HEK293 (cell line): ENCODE data around the gene C1QTNF2.

ENCODE experiments used
- EGR2 ChIP-seq: fragments of 450-650 bp; formaldehyde crosslinking; IDR thresholded peaks from 2 replicates; pipeline ENCODE4 v1.5.1; 2016; ENCODE audit warnings: low read depth, missing biosample characterization, missing genetic modification characterization
- GLIS1 ChIP-seq: fragments of 450-650 bp; formaldehyde crosslinking; IDR thresholded peaks from 2 replicates; pipeline ENCODE4 v1.5.1; 2016; ENCODE audit warnings: missing biosample characterization, missing genetic modification characterization
- KLF1 ChIP-seq: fragments of 450-650 bp; formaldehyde crosslinking; IDR thresholded peaks from 2 replicates; pipeline ENCODE4 v1.5.1; 2016; ENCODE audit warnings: missing biosample characterization, missing genetic modification characterization
- OVOL3 ChIP-seq: fragments of 450-650 bp; formaldehyde crosslinking; IDR thresholded peaks from 2 replicates; pipeline ENCODE4 v1.5.1; 2016; ENCODE audit warnings: missing biosample characterization, missing genetic modification characterization
- RBAK ChIP-seq: fragments of 450-650 bp; formaldehyde crosslinking; IDR thresholded peaks from 2 replicates; pipeline ENCODE4 v1.5.1; 2016; ENCODE audit warnings: missing biosample characterization, missing genetic modification characterization
- SCRT1 ChIP-seq: fragments of 450-650 bp; formaldehyde crosslinking; IDR thresholded peaks from 2 replicates; pipeline ENCODE4 v1.5.1; 2016; ENCODE audit warnings: missing biosample characterization, missing genetic modification characterization, borderline replicate concordance
- SP7 ChIP-seq: fragments of 450-650 bp; formaldehyde crosslinking; IDR thresholded peaks from 2 replicates; pipeline ENCODE4 v1.5.1; 2016; ENCODE audit warnings: missing biosample characterization, missing genetic modification characterization
- TRIM28 ChIP-seq: IDR thresholded peaks from 2 replicates; pipeline ENCODE4 v1.6.1; 2011; ENCODE audit warnings: low read length, control low read depth, borderline replicate concordance
- ZBTB11 ChIP-seq: fragments of 450-650 bp; formaldehyde crosslinking; conservative IDR thresholded peaks from 2 replicates; pipeline ENCODE4 v1.5.1; 2016; ENCODE audit warnings: low read depth, missing biosample characterization, missing genetic modification characterization
- ZEB2 ChIP-seq: fragments of 450-650 bp; formaldehyde crosslinking; IDR thresholded peaks from 2 replicates; pipeline ENCODE4 v1.5.1; 2016; ENCODE audit warnings: missing biosample characterization, missing genetic modification characterization
- ZFP37 ChIP-seq: fragments of 450-650 bp; formaldehyde crosslinking; IDR thresholded peaks from 2 replicates; pipeline ENCODE4 v1.5.1; 2016; ENCODE audit warnings: missing biosample characterization, missing genetic modification characterization
- ZNF146 ChIP-seq: fragments of 450-650 bp; formaldehyde crosslinking; IDR thresholded peaks from 2 replicates; pipeline ENCODE4 v1.5.1; 2016; ENCODE audit warnings: missing biosample characterization, missing genetic modification characterization
- ZNF2 ChIP-seq: fragments of 450-650 bp; formaldehyde crosslinking; IDR thresholded peaks from 2 replicates; pipeline ENCODE4 v1.5.1; 2016; ENCODE audit warnings: missing biosample characterization, missing genetic modification characterization
- ZNF366 ChIP-seq: fragments of 450-650 bp; formaldehyde crosslinking; conservative IDR thresholded peaks from 2 replicates; pipeline ENCODE4 v1.5.1; 2016; ENCODE audit warnings: missing biosample characterization, missing genetic modification characterization
- ZNF391 ChIP-seq: fragments of 450-650 bp; formaldehyde crosslinking; IDR thresholded peaks from 2 replicates; pipeline ENCODE4 v1.5.1; 2016; ENCODE audit warnings: low read depth, missing biosample characterization, missing genetic modification characterization, borderline replicate concordance
- ZNF394 ChIP-seq: fragments of 450-650 bp; formaldehyde crosslinking; IDR thresholded peaks from 2 replicates; pipeline ENCODE4 v1.5.1; 2016; ENCODE audit warnings: missing biosample characterization, missing genetic modification characterization, mild to moderate bottlenecking, moderate library complexity, borderline replicate concordance
- ZNF449 ChIP-seq: fragments of 450-650 bp; formaldehyde crosslinking; IDR thresholded peaks from 2 replicates; pipeline ENCODE4 v1.5.1; 2017; ENCODE audit warnings: missing biosample characterization, mild to moderate bottlenecking, missing genetic modification characterization, moderate library complexity
- ZNF501 ChIP-seq: fragments of 450-650 bp; formaldehyde crosslinking; IDR thresholded peaks from 2 replicates; pipeline ENCODE4 v1.5.1; 2016; ENCODE audit warnings: missing biosample characterization, missing genetic modification characterization
- ZNF521 ChIP-seq: fragments of 450-650 bp; formaldehyde crosslinking; IDR thresholded peaks from 2 replicates; pipeline ENCODE4 v1.5.1; 2017; ENCODE audit warnings: missing biosample characterization, mild to moderate bottlenecking, missing genetic modification characterization
- ZNF560 ChIP-seq: fragments of 450-650 bp; formaldehyde crosslinking; IDR thresholded peaks from 2 replicates; pipeline ENCODE4 v1.5.1; 2017; ENCODE audit warnings: missing biosample characterization, missing genetic modification characterization, borderline replicate concordance
- ZNF596 ChIP-seq: fragments of 450-650 bp; IDR thresholded peaks from 2 replicates; pipeline ENCODE4 v1.5.0; 2018; ENCODE audit warnings: missing biosample characterization, mild to moderate bottlenecking, missing genetic modification characterization, moderate library complexity
- ZNF654 ChIP-seq: fragments of 450-650 bp; formaldehyde crosslinking; IDR thresholded peaks from 2 replicates; pipeline ENCODE4 v1.5.1; 2016; ENCODE audit warnings: low read depth, missing biosample characterization, missing genetic modification characterization
- ZNF777 ChIP-seq: fragments of 450-650 bp; formaldehyde crosslinking; IDR thresholded peaks from 2 replicates; pipeline ENCODE4 v1.5.1; 2017; ENCODE audit warnings: missing biosample characterization, missing genetic modification characterization, borderline replicate concordance
- TF ChIP-seq, protein P1 (sequence below): fragments of 450-650 bp; formaldehyde crosslinking; IDR thresholded peaks from 2 replicates; pipeline ENCODE4 v1.5.1; 2016; ENCODE audit warnings: missing biosample characterization, missing genetic modification characterization
- TF ChIP-seq, protein P2 (sequence below): fragments of 450-650 bp; formaldehyde crosslinking; IDR thresholded peaks from 2 replicates; pipeline ENCODE4 v1.5.1; 2016; ENCODE audit warnings: missing biosample characterization, missing genetic modification characterization, borderline replicate concordance
- TF ChIP-seq, protein P3 (sequence below): fragments of 450-650 bp; formaldehyde crosslinking; IDR thresholded peaks from 2 replicates; pipeline ENCODE4 v1.5.1; 2016; ENCODE audit warnings: missing biosample characterization, missing genetic modification characterization

The C1QTNF2 gene

GRCh38 chr5:160399402-160400353 is 29.3 kb upstream of the C1QTNF2 start, which contains the start of gene FAM200C (continued):
- TF ChIP-seq ZNF449 (tag by site-specific recombination), result no peak
- no peak for TF ChIP-seq RBAK (tag by site-specific recombination)
- 0 out of 2 replicates have a peak, but pooled peaks have one; percentile 14 for TF ChIP-seq ZNF146 (tag by site-specific recombination)
- 0 out of 2 replicates have a peak, but pooled peaks have one; percentile 9 for TF ChIP-seq GLIS1 (tag by site-specific recombination)
- no peak for TF ChIP-seq ZEB2 (tag by site-specific recombination)
- no peak for TF ChIP-seq ZNF596 (tag by site-specific recombination)
- 0 out of 2 replicates have a peak, but pooled peaks have one; percentile 17 for TF ChIP-seq ZNF777 (tag by site-specific recombination)
- TF ChIP-seq, protein P1, sequence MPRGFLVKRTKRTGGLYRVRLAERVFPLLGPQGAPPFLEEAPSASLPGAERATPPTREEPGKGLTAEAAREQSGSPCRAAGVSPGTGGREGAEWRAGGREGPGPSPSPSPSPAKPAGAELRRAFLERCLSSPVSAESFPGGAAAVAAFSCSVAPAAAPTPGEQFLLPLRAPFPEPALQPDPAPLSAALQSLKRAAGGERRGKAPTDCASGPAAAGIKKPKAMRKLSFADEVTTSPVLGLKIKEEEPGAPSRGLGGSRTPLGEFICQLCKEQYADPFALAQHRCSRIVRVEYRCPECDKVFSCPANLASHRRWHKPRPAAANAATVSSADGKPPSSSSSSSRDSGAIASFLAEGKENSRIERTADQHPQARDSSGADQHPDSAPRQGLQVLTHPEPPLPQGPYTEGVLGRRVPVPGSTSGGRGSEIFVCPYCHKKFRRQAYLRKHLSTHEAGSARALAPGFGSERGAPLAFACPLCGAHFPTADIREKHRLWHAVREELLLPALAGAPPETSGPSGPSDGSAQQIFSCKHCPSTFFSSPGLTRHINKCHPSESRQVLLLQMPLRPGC, result 0 out of 2 replicates have a peak, but pooled peaks have one; percentile 47
- TF ChIP-seq ZNF366 (tag by site-specific recombination), result 0 out of 2 replicates have a peak, but pooled peaks have one; percentile 19
- peak; percentile 78 for TF ChIP-seq SP7 (tag by site-specific recombination)
- TF ChIP-seq OVOL3, result peak; percentile 73
- no peak for TF ChIP-seq SCRT1 (tag by site-specific recombination)
- TF ChIP-seq ZNF2 (tag by site-specific recombination), result peak; percentile 83; the same call in 1 of the 2 replicates
- peak; percentile 73; the same call in 1 of the 2 replicates for TF ChIP-seq ZNF394 (tag by site-specific recombination)
- TF ChIP-seq ZNF501, result peak; percentile 83; the same call in 1 of the 2 replicates
- TF ChIP-seq KLF1 (tag by site-specific recombination), result 0 out of 2 replicates have a peak, but pooled peaks have one; percentile 35
- TF ChIP-seq ZNF391 (tag by site-specific recombination), result 0 out of 2 replicates have a peak, but pooled peaks have one; percentile 40
- no peak for TF ChIP-seq ZNF560 (tag by site-specific recombination)
- TF ChIP-seq ZBTB11 (tag by site-specific recombination), result peak; percentile 68
- TF ChIP-seq, protein P2, sequence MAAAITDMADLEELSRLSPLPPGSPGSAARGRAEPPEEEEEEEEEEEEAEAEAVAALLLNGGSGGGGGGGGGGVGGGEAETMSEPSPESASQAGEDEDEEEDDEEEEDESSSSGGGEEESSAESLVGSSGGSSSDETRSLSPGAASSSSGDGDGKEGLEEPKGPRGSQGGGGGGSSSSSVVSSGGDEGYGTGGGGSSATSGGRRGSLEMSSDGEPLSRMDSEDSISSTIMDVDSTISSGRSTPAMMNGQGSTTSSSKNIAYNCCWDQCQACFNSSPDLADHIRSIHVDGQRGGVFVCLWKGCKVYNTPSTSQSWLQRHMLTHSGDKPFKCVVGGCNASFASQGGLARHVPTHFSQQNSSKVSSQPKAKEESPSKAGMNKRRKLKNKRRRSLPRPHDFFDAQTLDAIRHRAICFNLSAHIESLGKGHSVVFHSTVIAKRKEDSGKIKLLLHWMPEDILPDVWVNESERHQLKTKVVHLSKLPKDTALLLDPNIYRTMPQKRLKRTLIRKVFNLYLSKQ (tag by site-specific recombination), result no peak
- TF ChIP-seq ZNF521, result no peak
- TF ChIP-seq, protein P3, sequence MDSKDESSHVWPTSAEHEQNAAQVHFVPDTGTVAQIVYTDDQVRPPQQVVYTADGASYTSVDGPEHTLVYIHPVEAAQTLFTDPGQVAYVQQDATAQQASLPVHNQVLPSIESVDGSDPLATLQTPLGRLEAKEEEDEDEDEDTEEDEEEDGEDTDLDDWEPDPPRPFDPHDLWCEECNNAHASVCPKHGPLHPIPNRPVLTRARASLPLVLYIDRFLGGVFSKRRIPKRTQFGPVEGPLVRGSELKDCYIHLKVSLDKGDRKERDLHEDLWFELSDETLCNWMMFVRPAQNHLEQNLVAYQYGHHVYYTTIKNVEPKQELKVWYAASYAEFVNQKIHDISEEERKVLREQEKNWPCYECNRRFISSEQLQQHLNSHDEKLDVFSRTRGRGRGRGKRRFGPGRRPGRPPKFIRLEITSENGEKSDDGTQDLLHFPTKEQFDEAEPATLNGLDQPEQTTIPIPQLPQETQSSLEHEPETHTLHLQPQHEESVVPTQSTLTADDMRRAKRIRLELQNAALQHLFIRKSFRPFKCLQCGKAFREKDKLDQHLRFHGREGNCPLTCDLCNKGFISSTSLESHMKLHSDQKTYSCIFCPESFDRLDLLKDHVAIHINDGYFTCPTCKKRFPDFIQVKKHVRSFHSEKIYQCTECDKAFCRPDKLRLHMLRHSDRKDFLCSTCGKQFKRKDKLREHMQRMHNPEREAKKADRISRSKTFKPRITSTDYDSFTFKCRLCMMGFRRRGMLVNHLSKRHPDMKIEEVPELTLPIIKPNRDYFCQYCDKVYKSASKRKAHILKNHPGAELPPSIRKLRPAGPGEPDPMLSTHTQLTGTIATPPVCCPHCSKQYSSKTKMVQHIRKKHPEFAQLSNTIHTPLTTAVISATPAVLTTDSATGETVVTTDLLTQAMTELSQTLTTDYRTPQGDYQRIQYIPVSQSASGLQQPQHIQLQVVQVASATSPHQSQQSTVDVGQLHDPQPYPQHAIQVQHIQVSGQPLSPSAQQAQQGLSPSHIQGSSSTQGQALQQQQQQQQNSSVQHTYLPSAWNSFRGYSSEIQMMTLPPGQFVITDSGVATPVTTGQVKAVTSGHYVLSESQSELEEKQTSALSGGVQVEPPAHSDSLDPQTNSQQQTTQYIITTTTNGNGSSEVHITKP (tag by site-specific recombination), result peak; percentile 46
- 0 out of 2 replicates have a peak, but pooled peaks have one; percentile 31 for TF ChIP-seq ZFP37 (tag by site-specific recombination)
- TF ChIP-seq ZNF654, result no peak
- 0 out of 2 replicates have a peak, but pooled peaks have one; percentile 25 for TF ChIP-seq TRIM28
- TF ChIP-seq EGR2 (tag by site-specific recombination), result peak; percentile 15; the same call in 1 of the 2 replicates
